LNCAP (cell line): ENCODE results near the gene MTREX.

Experiments
- CTCF ChIP-seq: fragments of 450-650 bp; IDR thresholded peaks from 2 replicates; pipeline ENCODE4 v1.5.1; 2017; ENCODE audit warnings: mild to moderate bottlenecking

The MTREX gene

GRCh38 chr5:55385227-55385626 is 77.4 kb downstream of the MTREX start:
- TF ChIP-seq CTCF = no peak

- TF ChIP-seq CTCF = no peak
These were observed 78.1 kb downstream of the MTREX start for GRCh38 chr5:55385846-55386245.

GRCh38 chr5:55386356-55386755 is 78.6 kb downstream of the MTREX start:
- no peak for TF ChIP-seq CTCF

- no peak for TF ChIP-seq CTCF
These were observed 80.1 kb downstream of the MTREX start for GRCh38 chr5:55387865-55388264.

GRCh38 chr5:55391707-55392106 is 83.9 kb downstream of the MTREX start:
- TF ChIP-seq CTCF = no peak

GRCh38 chr5:55392669-55393068 is 84.9 kb downstream of the MTREX start:
- no peak for TF ChIP-seq CTCF

- TF ChIP-seq CTCF = no peak
These were observed 85.8 kb downstream of the MTREX start for GRCh38 chr5:55393501-55394175.

- TF ChIP-seq CTCF = no peak
These were observed 94.4 kb downstream of the MTREX start for GRCh38 chr5:55402199-55402598.
